22Rv1 (cell line): ENCODE measurements around the gene ABLIM2.

Experiments
- H3K27ac ChIP-seq: fragments of 450-650 bp; 2 replicates; pipeline ENCODE4 v1.5.1; 2017
- ZFX ChIP-seq: fragments of 450-650 bp; IDR thresholded peaks from 2 replicates; pipeline ENCODE4 v1.6.1; 2017; ENCODE audit warnings: antibody characterized with exemption, borderline replicate concordance
- TF ChIP-seq, protein P1 (sequence below): fragments of 450-650 bp; IDR thresholded peaks from 2 replicates; pipeline ENCODE4 v1.5.1; 2017; ENCODE audit warnings: mild to moderate bottlenecking

Gene ABLIM2

DNA sequence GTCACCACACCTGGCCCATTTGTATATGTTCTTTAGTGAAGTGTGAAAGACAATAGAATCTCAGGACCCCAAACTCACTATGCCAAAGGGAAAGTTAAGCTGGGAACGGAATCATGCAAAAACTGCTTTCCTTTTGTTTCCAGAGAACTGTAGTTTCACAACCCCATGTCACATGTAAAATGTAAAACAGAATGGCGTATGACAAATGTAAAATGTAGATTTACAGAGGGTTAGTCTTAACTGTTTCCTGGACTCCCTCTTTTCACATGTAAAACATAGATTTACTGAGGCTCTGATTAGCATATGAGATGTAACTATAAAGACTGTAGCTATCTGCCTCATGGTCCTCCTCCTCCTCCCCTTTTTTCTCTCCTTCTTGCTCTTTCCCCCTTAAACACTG lies 66.3 kb downstream of the ABLIM2 start:
- H3K27ac ChIP-seq: no peak overlapping the region

DNA sequence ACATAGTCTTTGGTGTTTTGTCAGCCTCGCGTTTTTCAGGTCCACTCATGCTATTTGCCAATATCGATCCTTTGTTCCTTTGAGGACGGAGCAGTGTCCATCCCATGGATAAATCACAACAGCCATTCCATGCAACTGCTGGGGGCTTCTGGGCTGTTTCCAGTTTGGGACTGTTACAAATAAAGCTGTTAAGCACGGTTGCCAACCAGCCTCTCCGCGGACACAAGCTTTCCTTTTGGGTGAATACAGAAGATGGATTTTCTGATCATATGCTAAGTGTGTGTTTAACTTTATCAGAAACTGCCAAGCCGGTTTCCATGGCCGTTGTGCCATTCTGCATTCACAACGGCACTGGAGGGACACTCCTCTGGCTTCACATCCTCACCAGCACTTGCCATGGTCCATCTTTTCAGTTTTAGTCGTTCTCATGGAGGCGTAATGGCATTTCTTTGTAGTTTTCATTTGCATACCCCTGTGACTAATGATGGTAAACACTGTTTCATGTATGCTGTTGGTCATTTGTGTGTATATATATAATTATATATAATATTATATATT lies 67.8 kb downstream of the ABLIM2 start:
- no peak for TF ChIP-seq ZFX
- TF ChIP-seq, protein P1, sequence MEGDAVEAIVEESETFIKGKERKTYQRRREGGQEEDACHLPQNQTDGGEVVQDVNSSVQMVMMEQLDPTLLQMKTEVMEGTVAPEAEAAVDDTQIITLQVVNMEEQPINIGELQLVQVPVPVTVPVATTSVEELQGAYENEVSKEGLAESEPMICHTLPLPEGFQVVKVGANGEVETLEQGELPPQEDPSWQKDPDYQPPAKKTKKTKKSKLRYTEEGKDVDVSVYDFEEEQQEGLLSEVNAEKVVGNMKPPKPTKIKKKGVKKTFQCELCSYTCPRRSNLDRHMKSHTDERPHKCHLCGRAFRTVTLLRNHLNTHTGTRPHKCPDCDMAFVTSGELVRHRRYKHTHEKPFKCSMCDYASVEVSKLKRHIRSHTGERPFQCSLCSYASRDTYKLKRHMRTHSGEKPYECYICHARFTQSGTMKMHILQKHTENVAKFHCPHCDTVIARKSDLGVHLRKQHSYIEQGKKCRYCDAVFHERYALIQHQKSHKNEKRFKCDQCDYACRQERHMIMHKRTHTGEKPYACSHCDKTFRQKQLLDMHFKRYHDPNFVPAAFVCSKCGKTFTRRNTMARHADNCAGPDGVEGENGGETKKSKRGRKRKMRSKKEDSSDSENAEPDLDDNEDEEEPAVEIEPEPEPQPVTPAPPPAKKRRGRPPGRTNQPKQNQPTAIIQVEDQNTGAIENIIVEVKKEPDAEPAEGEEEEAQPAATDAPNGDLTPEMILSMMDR: no peak
- H3K27ac ChIP-seq: no peak overlapping the region

More for the DNA sequence above, 66.3 kb downstream of the ABLIM2 start:
- TF ChIP-seq, protein P1: no peak
- TF ChIP-seq ZFX: no peak

DNA sequence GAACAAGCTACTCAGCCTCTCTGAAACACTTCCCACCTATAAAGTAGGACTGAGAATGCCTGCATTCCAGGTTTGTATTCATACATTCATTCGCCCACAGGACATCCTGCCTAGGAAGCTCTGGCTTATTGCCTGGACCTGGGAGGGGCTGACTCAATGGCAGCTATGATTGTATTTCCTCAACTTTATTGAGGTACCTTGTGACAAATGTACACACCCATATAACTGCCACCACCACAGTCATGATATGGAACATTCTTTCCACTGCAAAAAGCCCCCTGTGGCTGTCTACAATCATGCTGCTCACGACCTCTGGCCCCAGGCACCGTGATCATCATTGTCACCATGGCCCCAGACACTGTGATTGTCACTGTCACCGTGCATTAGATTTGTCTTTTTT lies 68.3 kb downstream of the ABLIM2 start:
- H3K27ac ChIP-seq: no peak overlapping the region

DNA sequence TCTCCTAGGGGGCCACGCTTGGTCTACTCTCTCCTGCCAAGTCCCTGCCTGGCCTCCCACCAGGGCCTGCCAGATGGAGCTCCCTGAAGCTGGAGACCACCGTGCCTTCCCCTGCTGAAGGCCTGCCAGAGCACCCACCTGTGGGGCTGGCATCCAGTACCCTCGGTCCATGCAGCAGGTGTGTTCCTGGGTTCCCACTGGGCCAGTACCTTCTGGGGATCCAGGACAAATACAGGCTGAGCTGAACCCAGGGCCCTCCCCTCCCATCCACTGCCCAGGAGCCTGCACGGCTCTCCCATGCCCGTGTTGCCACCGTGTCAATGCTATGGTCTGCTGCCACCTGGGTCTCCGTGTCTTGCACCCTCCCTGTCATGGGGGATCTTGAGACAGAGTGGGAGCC lies 68.8 kb downstream of the ABLIM2 start:
- TF ChIP-seq ZFX: no peak
- TF ChIP-seq, protein P1: no peak
- no peak overlapping the region for H3K27ac ChIP-seq

More for the DNA sequence above, 68.3 kb downstream of the ABLIM2 start:
- no peak for TF ChIP-seq ZFX
- TF ChIP-seq, protein P1: no peak

DNA sequence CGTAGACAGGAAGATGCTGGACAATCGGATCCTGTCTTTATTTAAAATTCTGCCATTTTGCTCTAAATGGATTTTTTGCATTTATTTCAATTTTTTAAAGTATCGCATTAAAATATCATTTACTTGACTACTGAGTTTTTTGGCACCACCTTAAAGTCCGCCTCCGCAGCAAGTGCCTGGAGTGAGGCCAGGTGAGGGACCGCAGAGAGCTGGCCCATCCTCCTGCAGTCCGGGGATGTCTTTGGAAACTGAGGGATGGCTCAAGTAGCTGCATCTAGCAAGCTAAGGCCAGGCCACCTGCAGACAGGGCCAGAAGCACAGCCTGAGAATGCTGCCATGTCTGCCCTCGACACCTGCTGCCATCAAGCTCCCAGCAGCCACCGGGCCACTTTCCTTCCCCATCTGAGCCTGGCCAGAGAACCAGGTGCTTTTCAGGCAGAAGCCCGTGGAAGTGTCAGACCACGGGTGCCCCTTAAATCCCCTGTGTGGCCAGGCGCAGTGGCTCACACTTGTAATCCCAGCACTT lies 69.6 kb downstream of the ABLIM2 start:
- TF ChIP-seq ZFX: no peak
- TF ChIP-seq, protein P1: no peak
- no peak overlapping the region for H3K27ac ChIP-seq

DNA sequence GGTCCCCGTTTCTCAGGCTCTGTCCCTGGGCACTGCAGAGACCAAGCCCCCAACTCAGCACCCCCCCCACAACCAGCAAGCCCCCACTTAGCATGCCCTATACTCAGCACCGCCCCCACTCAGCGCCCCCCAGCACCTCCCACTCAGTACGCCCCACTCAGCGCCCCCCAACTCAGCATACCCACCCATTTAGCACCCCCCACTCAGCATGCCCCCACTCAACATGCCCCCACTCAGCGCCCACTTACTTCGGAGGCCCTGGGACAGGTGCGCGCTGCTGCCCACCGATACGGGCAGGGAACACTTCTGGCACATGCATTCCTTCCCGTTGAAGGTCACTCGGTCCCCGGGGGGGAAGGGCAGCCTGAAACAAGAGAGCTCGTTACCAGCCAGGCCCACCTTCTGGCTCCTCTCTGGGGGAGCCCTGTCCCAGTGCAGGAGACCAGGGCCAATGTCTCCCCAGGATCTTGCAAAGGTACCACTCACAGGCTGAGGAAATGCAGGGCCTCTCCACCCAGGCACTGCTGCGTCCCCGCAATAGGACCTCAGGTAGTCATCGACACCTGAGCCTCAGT lies 70.6 kb downstream of the ABLIM2 start:
- TF ChIP-seq ZFX: no peak
- TF ChIP-seq, protein P1: no peak
- H3K27ac ChIP-seq: no peak overlapping the region

DNA sequence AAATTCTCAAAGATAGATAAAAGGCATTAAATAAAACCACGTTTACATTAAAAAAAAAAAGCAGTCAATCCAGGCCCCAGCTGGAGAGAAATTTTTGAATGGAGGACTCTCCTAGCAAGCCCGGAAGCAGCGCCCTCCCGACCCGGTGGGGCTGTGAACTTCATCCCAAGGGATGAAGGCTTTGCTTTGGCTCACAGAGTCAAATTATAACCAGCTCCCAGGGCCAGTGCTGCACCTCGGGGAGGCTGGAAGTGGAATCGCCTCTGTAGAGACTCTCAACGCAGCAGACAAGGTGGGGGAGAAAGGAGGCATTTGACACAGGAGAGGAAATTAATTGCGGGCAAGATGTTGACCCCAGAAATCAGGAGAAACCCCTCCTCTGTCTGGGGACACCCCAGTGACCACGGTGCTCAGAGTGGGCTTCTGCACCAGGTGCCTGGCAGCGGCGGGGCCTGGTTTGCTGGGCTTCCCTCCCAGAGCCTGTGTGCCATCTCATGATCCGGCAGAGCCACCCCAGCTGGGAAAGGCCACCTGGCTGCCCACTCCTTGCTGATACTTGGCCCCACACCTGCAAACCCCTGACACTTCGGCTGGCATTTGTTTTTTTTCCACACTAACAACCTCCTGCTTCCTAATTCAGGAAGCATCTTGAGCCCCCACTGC lies 71.7 kb downstream of the ABLIM2 start:
- H3K27ac ChIP-seq: no peak overlapping the region
- TF ChIP-seq, protein P1: no peak
- TF ChIP-seq ZFX: no peak
